H1 (cell line): ENCODE data around the gene IL24. TPM values are rescaled to one million over a fixed set of nuclear protein-coding genes. Genes with fewer than 3 reads are reported as not detected.

Experiments
- CTCF ChIA-PET: fragments of 300-600 bp; sonication (Branson Sonifier 250); formaldehyde crosslinking; loops from one replicate; lab custom pipeline; 2021; ENCODE audit not compliant: partially characterized antibody; lab: Charles Lee
- POLR2A ChIA-PET: fragments of 300-600 bp; sonication (Branson Sonifier 250); formaldehyde crosslinking; loops from one replicate; lab custom pipeline; 2021; ENCODE audit warnings: inconsistent platforms; ENCODE audit not compliant: partially characterized antibody; lab: Charles Lee
- DNase-seq, 2 experiments: peaks; one replicate each; pipeline versions ENCODE4 v3.0.0 to v3.0.0-alpha.2; 2010 to 2022; ENCODE audit warnings: low spot score in 2 of 2, low read depth in 1 of 2, mixed read lengths in 1 of 2
- FAIRE-seq: peaks from 2 replicates; lab custom pipeline; 2011; peaks lifted over from hg19 to GRCh38; lab: Jason Lieb, UNC
- H2AFZ ChIP-seq: 2 replicates; pipeline ENCODE4 v1.8.1; 2012; ENCODE audit warnings: low read length, inconsistent platforms
- H2AK5ac ChIP-seq: 2 replicates; pipeline ENCODE4 v1.6.1; 2013; ENCODE audit warnings: low read depth, low read length
- H2BK120ac ChIP-seq: replicated peaks from 2 replicates; pipeline ENCODE3; 2013; ENCODE audit warnings: low read depth, low read length, inconsistent platforms
- H2BK12ac ChIP-seq: 2 replicates; pipeline ENCODE4 v1.6.1; 2013; ENCODE audit warnings: low read depth, low read length
- H2BK15ac ChIP-seq: 2 replicates; pipeline ENCODE4 v1.6.1; 2013; ENCODE audit warnings: low read length
- H2BK20ac ChIP-seq: 2 replicates; pipeline ENCODE4 v1.6.1; 2013; ENCODE audit warnings: low read length
- H2BK5ac ChIP-seq: 2 replicates; pipeline ENCODE4 v1.6.1; 2013; ENCODE audit warnings: low read depth, low read length
- H3K14ac ChIP-seq: 2 replicates; pipeline ENCODE4 v1.6.1; 2013; ENCODE audit warnings: inconsistent platforms; ENCODE audit not compliant: insufficient read length
- H3K18ac ChIP-seq: 2 replicates; pipeline ENCODE4 v1.6.1; 2013; ENCODE audit warnings: low read length; ENCODE audit errors: extremely low read depth
- H3K23ac ChIP-seq: 2 replicates; pipeline ENCODE4 v1.6.1; 2013; ENCODE audit warnings: inconsistent platforms; ENCODE audit not compliant: insufficient read length
- H3K23me2 ChIP-seq: 2 replicates; pipeline ENCODE4 v1.6.1; 2013; ENCODE audit warnings: low read depth, low read length
- H3K27ac ChIP-seq: 2 replicates; pipeline ENCODE4 v1.6.1; 2011; ENCODE audit warnings: low read depth, low read length, inconsistent platforms
- H3K27me3 ChIP-seq, 4 experiments: replicated peaks in 1 of 4; 1 replicate in 1 of 4; 2 replicates in 3 of 4; pipeline versions ENCODE4 v1.6.1 to v1.8.1; 2011 to 2013; ENCODE audit warnings: low read length in 3 of 4, mild to moderate bottlenecking in 3 of 4, inconsistent platforms in 2 of 4, mixed read lengths in 2 of 4, moderate library complexity in 1 of 4; ENCODE audit not compliant: control insufficient read depth in 3 of 4, insufficient read depth in 3 of 4; ENCODE audit errors: extremely low read depth in 1 of 4
- H3K36me3 ChIP-seq, 4 experiments: 2 replicates each; pipeline versions ENCODE4 v1.6.1 to v1.8.1; 2011 to 2013; ENCODE audit warnings: mild to moderate bottlenecking in 4 of 4, low read length in 3 of 4, moderate library complexity in 2 of 4, control low read depth in 1 of 4, inconsistent platforms in 1 of 4; ENCODE audit not compliant: insufficient read depth in 4 of 4, control insufficient read depth in 2 of 4
- H3K4ac ChIP-seq: replicated peaks from 2 replicates; pipeline ENCODE3; 2013; ENCODE audit warnings: low read length, low read depth, mixed read lengths, inconsistent platforms; ENCODE audit not compliant: insufficient read length
- H3K4me1 ChIP-seq, 4 experiments: replicated peaks in 1 of 4; 1 replicate in 1 of 4; 2 replicates in 3 of 4; pipeline versions ENCODE4 v1.6.1 to v1.8.1; 2011 to 2013; ENCODE audit warnings: low read length in 3 of 4, inconsistent platforms in 2 of 4, mixed read lengths in 1 of 4; ENCODE audit not compliant: insufficient read depth in 4 of 4, control insufficient read depth in 3 of 4
- H3K4me2 ChIP-seq, 2 experiments: 2 replicates each; pipeline versions ENCODE4 v1.6.1 to v1.8.1; 2011 to 2013; ENCODE audit warnings: low read depth in 2 of 2, low read length in 2 of 2, control low read depth in 1 of 2, inconsistent platforms in 1 of 2, mild to moderate bottlenecking in 1 of 2; ENCODE audit not compliant: insufficient read depth in 1 of 2
- H3K4me3 ChIP-seq, 4 experiments: fragments of 200-600, 300-600 bp in 1 of 4; sonication (generic), shearing (Covaris generic), sonication (Bioruptor Twin) in 1 of 4; 2 replicates each; pipeline versions ENCODE4 v1.5.1 to v1.8.1; 2011 to 2016; ENCODE audit warnings: low read length in 4 of 4, low read depth in 3 of 4, control low read depth in 2 of 4, inconsistent platforms in 2 of 4, mild to moderate bottlenecking in 2 of 4, mixed read lengths in 1 of 4, moderate library complexity in 1 of 4; ENCODE audit not compliant: insufficient read depth in 2 of 4; ENCODE audit errors: extremely low read depth in 1 of 4
- H3K56ac ChIP-seq: replicated peaks from 2 replicates; pipeline ENCODE3; 2013; ENCODE audit warnings: low read depth, mild to moderate bottlenecking, mixed read lengths, low read length, inconsistent platforms; ENCODE audit not compliant: insufficient read length
- H3K79me1 ChIP-seq: 2 replicates; pipeline ENCODE4 v1.6.1; 2013; ENCODE audit warnings: low read depth, low read length, control low read depth
- H3K79me2 ChIP-seq, 2 experiments: 2 replicates each; pipeline versions ENCODE4 v1.6.1 to v1.8.1; 2012 to 2013; ENCODE audit warnings: low read length in 2 of 2, mild to moderate bottlenecking in 2 of 2, inconsistent platforms in 1 of 2; ENCODE audit not compliant: insufficient read depth in 2 of 2, control insufficient read depth in 1 of 2
- H3K9ac ChIP-seq, 4 experiments: replicated peaks in 1 of 4; 1 replicate in 1 of 4; 2 replicates in 3 of 4; pipeline versions ENCODE4 v1.6.1 to v1.8.1; 2011 to 2013; ENCODE audit warnings: low read depth in 3 of 4, low read length in 3 of 4, control low read depth in 2 of 4, mild to moderate bottlenecking in 2 of 4, moderate library complexity in 2 of 4, inconsistent platforms in 1 of 4; ENCODE audit errors: extremely low read depth in 1 of 4
- H3K9me3 ChIP-seq, 2 experiments: 2 replicates each; pipeline versions ENCODE4 v1.6.1 to v1.8.1; 2012 to 2013; ENCODE audit warnings: mild to moderate bottlenecking in 2 of 2, moderate library complexity in 2 of 2, control low read depth in 1 of 2, inconsistent platforms in 1 of 2, low read depth in 1 of 2, low read length in 1 of 2, mixed read lengths in 1 of 2; ENCODE audit not compliant: insufficient read depth in 2 of 2
- H4K20me1 ChIP-seq, 2 experiments: replicated peaks in 1 of 2; 2 replicates each; pipeline versions ENCODE3 to v1.8.1; 2011 to 2013; ENCODE audit warnings: inconsistent platforms in 2 of 2, low read length in 2 of 2, mild to moderate bottlenecking in 1 of 2; ENCODE audit not compliant: insufficient read depth in 2 of 2, control insufficient read depth in 1 of 2
- H4K5ac ChIP-seq: 2 replicates; pipeline ENCODE4 v1.6.1; 2013; ENCODE audit warnings: low read length, low read depth, mixed read lengths, inconsistent platforms; ENCODE audit not compliant: insufficient read length
- H4K8ac ChIP-seq: 2 replicates; pipeline ENCODE4 v1.8.0; 2013; ENCODE audit warnings: mild to moderate bottlenecking, moderate library complexity, low read length, inconsistent platforms; ENCODE audit not compliant: insufficient read depth; ENCODE audit errors: extremely low read depth
- H4K91ac ChIP-seq: replicated peaks from 2 replicates; pipeline ENCODE3; 2013; ENCODE audit warnings: low read length, mixed read lengths, inconsistent platforms; ENCODE audit not compliant: insufficient read length
- BRCA1 ChIP-seq: IDR thresholded peaks from 2 replicates; pipeline ENCODE4 v1.6.1; 2012; ENCODE audit warnings: low read depth, low read length, improper control_type of control experiment
- CBX8 ChIP-seq: fragments of 300-800, 300-1000 bp; sonication (generic); IDR thresholded peaks from 2 replicates; pipeline ENCODE4 v1.7.1; 2016; ENCODE audit warnings: low read depth, low read length, borderline replicate concordance
- CHD2 ChIP-seq: IDR thresholded peaks from 2 replicates; pipeline ENCODE4 v1.6.1; 2012; ENCODE audit warnings: low read length, improper control_type of control experiment
- JUN ChIP-seq: IDR thresholded peaks from 2 replicates; pipeline ENCODE4 v1.6.1; 2011; ENCODE audit warnings: low read depth, mild to moderate bottlenecking, improper control_type of control experiment, low read length
- RAD21 ChIP-seq, 2 experiments: IDR thresholded peaks in 1 of 2; conservative IDR thresholded peaks in 1 of 2; 2 replicates each; pipeline ENCODE4 v1.6.1; 2011; ENCODE audit warnings: low read depth in 2 of 2, low read length in 2 of 2, improper control_type of control experiment in 1 of 2, inconsistent platforms in 1 of 2, mild to moderate bottlenecking in 1 of 2, moderate library complexity in 1 of 2
- RBBP5 ChIP-seq: IDR thresholded peaks from 2 replicates; pipeline ENCODE4 v1.7.1; 2012; ENCODE audit warnings: low read depth, mild to moderate bottlenecking, inconsistent platforms, low read length, moderate library complexity, borderline replicate concordance
- WGBS, 2 experiments: shearing (Covaris generic) in 1 of 2; methylation state at CpG; one replicate each; pipeline versions ENCODE4 v1.1.6 to v1.1.7; 2013 to 2015; ENCODE audit warnings: low lambda C conversion rate in 2 of 2, mixed read lengths in 2 of 2, inconsistent platforms in 1 of 2, low coverage in 1 of 2, missing lambda C conversion rate in 1 of 2; ENCODE audit not compliant: insufficient replicate concordance in 2 of 2, insufficient coverage in 1 of 2, insufficient read length in 1 of 2; ENCODE audit errors: extremely low coverage in 1 of 2, missing lambda C conversion rate in 1 of 2; 5-methylcytosine and 5-hydroxymethylcytosine counted together
- long read RNA-seq, 2 experiments: library from RNA in 1 of 2; library from capped mRNA in 1 of 2; stranded (forward); transcript quantifications; one replicate each; pipeline ENCODE4 v2.0.0, GENCODE V29; 2021; ENCODE audit warnings: inconsistent platforms in 1 of 2
- polyA minus RNA-seq, 3 experiments: library from RNA; depleted of rRNA, polyadenylated mRNA; stranded (reverse); fragments of >200 nt; gene quantifications; 1 replicate in 2 of 3; 2 replicates in 1 of 3; pipeline ENCODE4 v1.2.3, GENCODE V29; 2011
- polyA plus RNA-seq, 7 experiments: library from polyadenylated mRNA; depleted of rRNA in 3 of 7; stranded (reverse) in 5 of 7; unstranded in 2 of 7; fragments of >200 nt in 5 of 7; fragments of 200-250 nt in 2 of 7; gene quantifications; 1 replicate in 5 of 7; 2 replicates in 1 of 7; 4 replicates in 1 of 7; pipeline versions ENCODE4 v1.2.1 to v1.2.3, GENCODE V29; 2011 to 2013; ENCODE audit warnings: missing spikeins in 2 of 7, mixed read lengths in 2 of 7
- total RNA-seq: library from RNA; stranded (reverse); fragmentation: NEBNext Ultra II Directional; extraction: Animal tissue kit (Norgen Biotek cat#: 25700); gene quantifications from 2 replicates; pipeline ENCODE4 v1.2.1, GENCODE V29; 2021
- TF ChIP-seq, protein P1 (sequence below): IDR thresholded peaks from 2 replicates; pipeline ENCODE4 v1.6.1; 2012; ENCODE audit warnings: inconsistent platforms

The IL24 gene, protein sequence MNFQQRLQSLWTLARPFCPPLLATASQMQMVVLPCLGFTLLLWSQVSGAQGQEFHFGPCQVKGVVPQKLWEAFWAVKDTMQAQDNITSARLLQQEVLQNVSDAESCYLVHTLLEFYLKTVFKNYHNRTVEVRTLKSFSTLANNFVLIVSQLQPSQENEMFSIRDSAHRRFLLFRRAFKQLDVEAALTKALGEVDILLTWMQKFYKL
- total RNA-seq (not detected in 2 replicates), polyA plus RNA-seq (2011; rRNA removed) (not detected in 2 replicates), polyA minus RNA-seq (2011; rRNA and poly(A)+ RNA removed) (not detected in 2 replicates)
- not detected for polyA plus RNA-seq (2011; cell fraction: cytosol; rRNA removed)
- polyA plus RNA-seq (2011; cell fraction: nucleus; rRNA removed) = not detected
- polyA plus RNA-seq (2012, experiment 1 of 2) = not detected in 4 replicates
- polyA plus RNA-seq (2012, experiment 2 of 2) = not detected
- not detected for polyA plus RNA-seq (2013, experiment 1 of 2)
- polyA plus RNA-seq (2013, experiment 2 of 2) = not detected
- polyA minus RNA-seq (2011; cell fraction: cytosol; rRNA and poly(A)+ RNA removed) = not detected
- not detected for polyA minus RNA-seq (2011; cell fraction: nucleus; rRNA and poly(A)+ RNA removed)
- long read RNA-seq, experiment 1 = 0 reads
- long read RNA-seq, experiment 2 = 0 reads

- Histone ChIP-seq H3K27ac (no peak within 1 kb of the TSS), H3K23me2 (no peaks in the 10 kb centered on the region), H3K79me2 (no peaks in the 10 kb centered on the region), H2BK20ac (no peak within 1 kb of the TSS), H3K9me3 (no peaks in the 10 kb centered on the region), H4K5ac (no peak within 1 kb of the TSS), H2BK12ac (no peak within 1 kb of the TSS), H3K27me3 (no peaks in the 10 kb centered on the region), H2BK15ac (no peak within 1 kb of the TSS), H2BK5ac (no peak within 1 kb of the TSS), H2BK120ac (no peak within 1 kb of the TSS), H3K4me1 (no peaks in the 10 kb centered on the region; a peak in 1 of 7 replicates), H2AK5ac (peak within 1 kb of the TSS; percentile 53; the same call in 1 of the 2 replicates), H3K4ac (no peak within 1 kb of the TSS), H3K79me1 (no peaks in the 10 kb centered on the region), H3K18ac (no peak within 1 kb of the TSS), H4K8ac (no peak within 1 kb of the TSS), H4K20me1 (no peaks in the 10 kb centered on the region), H3K23ac (no peak within 1 kb of the TSS), H2AFZ (no peak within 1 kb of the TSS), H3K36me3 (no peaks in the 10 kb centered on the region), H3K4me2 (no peak within 1 kb of the TSS), H3K4me3 (no peak within 1 kb of the TSS), H3K56ac (no peak within 1 kb of the TSS), H4K91ac (no peak within 1 kb of the TSS), H3K9ac (no peak within 1 kb of the TSS), H3K14ac (no peak within 1 kb of the TSS)
- ChIA-PET CTCF (interaction anchor here (0.8 to 7.2 kb wide), 9 partner anchors 10 to 161 kb away, joined by 3 to 52 read pairs (median 5); partner anchors contain the start of gene IL20), POLR2A (interaction anchor here (2.1 kb wide), 1 partner anchor 12 kb away, joined by 4 read pairs; no protein-coding TSS in a partner anchor)
- FAIRE-seq (no peak), DNase-seq (no peak)
- 94% methylated on average over 4 of the region's 4 CpGs; no CpG with 5 or more reads in 1 of the 2 experiments for WGBS, 2 experiments
- no peak for TF ChIP-seq JUN
- TF ChIP-seq RAD21 (IDR thresholded peaks at IDR 0.05 in 1 of 2, conservative IDR thresholded peaks at IDR 0.05 in 1 of 2; ENCODE audit: low read depth in 2 of 2, low read length in 2 of 2) = no peak
- no peak for TF ChIP-seq RBBP5
- TF ChIP-seq CBX8 = no peak
- TF ChIP-seq BRCA1 = no peak
- no peak for TF ChIP-seq CHD2
- TF ChIP-seq, protein P1, sequence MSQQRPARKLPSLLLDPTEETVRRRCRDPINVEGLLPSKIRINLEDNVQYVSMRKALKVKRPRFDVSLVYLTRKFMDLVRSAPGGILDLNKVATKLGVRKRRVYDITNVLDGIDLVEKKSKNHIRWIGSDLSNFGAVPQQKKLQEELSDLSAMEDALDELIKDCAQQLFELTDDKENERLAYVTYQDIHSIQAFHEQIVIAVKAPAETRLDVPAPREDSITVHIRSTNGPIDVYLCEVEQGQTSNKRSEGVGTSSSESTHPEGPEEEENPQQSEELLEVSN = no peak
Measured at GRCh38 chr1:206897175-206897574, at the start of gene IL24. Gene IL24 (plus strand): TSS chr1:206897443. CDS start chr1:206897833, 390 bp downstream.
